Fibroblast of mammary gland (primary cell): Measurements from ENCODE around the gene CHSY1.

Experiments
- DNase-seq: peaks from one replicate; pipeline ENCODE4 v3.0.0-alpha.2; 2010; ENCODE audit warnings: low read depth
- H3K4me3 ChIP-seq: 2 replicates; pipeline ENCODE4 v1.5.1; 2011; ENCODE audit warnings: low read depth, mild to moderate bottlenecking, low read length, moderate library complexity; ENCODE audit not compliant: control insufficient read depth
- CTCF ChIP-seq: conservative IDR thresholded peaks from 2 replicates; pipeline ENCODE4 v1.5.1; 2011; ENCODE audit warnings: low read depth, low read length, inconsistent platforms; ENCODE audit not compliant: control insufficient read depth, insufficient read depth

Gene CHSY1

GRCh38 chr15:101266787-101267186 is 14.9 kb upstream of the CHSY1 start:
- DNase-seq: no peak
- H3K4me3 ChIP-seq: no peak overlapping the region
- no peak for TF ChIP-seq CTCF

GRCh38 chr15:101266034-101266433 is 14.2 kb upstream of the CHSY1 start:
- no peak for TF ChIP-seq CTCF
- peak; percentile 72 for DNase-seq
- no peak overlapping the region for H3K4me3 ChIP-seq

- DNase-seq: no peak
- TF ChIP-seq CTCF: no peak
- no peak overlapping the region for H3K4me3 ChIP-seq
Observed at GRCh38 chr15:101264911-101265641, 13.2 kb upstream of the CHSY1 start.

- no peak for DNase-seq
- no peak overlapping the region for H3K4me3 ChIP-seq
- no peak for TF ChIP-seq CTCF
Observed at GRCh38 chr15:101264011-101264410, 12.2 kb upstream of the CHSY1 start.

GRCh38 chr15:101262551-101262950 is 10.7 kb upstream of the CHSY1 start:
- no peak for TF ChIP-seq CTCF
- no peak for DNase-seq
- H3K4me3 ChIP-seq: no peak overlapping the region

GRCh38 chr15:101258238-101259144 is 6.6 kb upstream of the CHSY1 start:
- peak; percentile 80 for DNase-seq
- no peak overlapping the region for H3K4me3 ChIP-seq
- TF ChIP-seq CTCF: peak; percentile 90
